Aorta (tissue), 5 donors: Measurements from ENCODE around the gene LNX1. TPM values are rescaled to one million over a fixed set of nuclear protein-coding genes. Genes with fewer than 3 reads are reported as not detected.

Experiments
- ATAC-seq: fragments of 200-7000 bp; cut with Tn5 transposase; one replicate; pipeline ENCODE4 v1.9.1; 2022; ENCODE audit warnings: moderate library complexity; ENCODE audit not compliant: low FRiP score
- DNase-seq, 2 donors: peaks; one replicate each; pipeline ENCODE4 v3.0.0-alpha.2; 2020
- H3K27ac ChIP-seq, 2 donors: one replicate each; pipeline ENCODE4 v1.5.1; 2013; ENCODE audit warnings: low read length in 2 of 2, mild to moderate bottlenecking in 2 of 2, moderate library complexity in 2 of 2, control low read depth in 1 of 2, inconsistent platforms in 1 of 2, low read depth in 1 of 2
- H3K27me3 ChIP-seq, 2 donors: one replicate each; pipeline ENCODE4 v1.6.1; 2013; ENCODE audit warnings: control low read depth in 1 of 2, low read length in 1 of 2, mild to moderate bottlenecking in 1 of 2, moderate library complexity in 1 of 2; ENCODE audit not compliant: insufficient read depth in 2 of 2, control insufficient read depth in 1 of 2
- H3K36me3 ChIP-seq, 2 donors: one replicate each; pipeline ENCODE4 v1.6.1; 2013; ENCODE audit warnings: control low read depth in 1 of 2, low read length in 1 of 2, mild to moderate bottlenecking in 1 of 2; ENCODE audit not compliant: insufficient read depth in 2 of 2, control insufficient read depth in 1 of 2
- H3K4me1 ChIP-seq, 2 donors: one replicate each; pipeline ENCODE4 v1.6.1; 2013; ENCODE audit warnings: low read length in 2 of 2, control low read depth in 1 of 2, mild to moderate bottlenecking in 1 of 2, moderate library complexity in 1 of 2; ENCODE audit not compliant: insufficient read depth in 2 of 2, control insufficient read depth in 1 of 2
- H3K4me3 ChIP-seq, 2 donors: one replicate each; pipeline ENCODE4 v1.5.1; 2013; ENCODE audit warnings: low read length in 2 of 2, control low read depth in 1 of 2, mild to moderate bottlenecking in 1 of 2
- H3K9me3 ChIP-seq: one replicate; pipeline ENCODE4 v1.6.1; 2013; ENCODE audit warnings: mild to moderate bottlenecking, low read length; ENCODE audit not compliant: control insufficient read depth
- WGBS, 2 donors: extraction: QIAGEN DNeasy Blood & Tissue Kit; methylation state at CpG; one replicate each; pipeline ENCODE4 v1.1.7; 2013; 5-methylcytosine and 5-hydroxymethylcytosine counted together
- intact Hi-C, 2 donors: fragments of 100-400 bp; cut with DNase I; formaldehyde crosslinking; loops; one replicate each; pipeline versions ENCODE4 v1.14.2 to v1.15.0; 2022
- polyA plus RNA-seq, 2 donors: library from polyadenylated mRNA; stranded (reverse); fragments of 200-250 nt; gene quantifications; one replicate each; pipeline ENCODE4 v1.2.3, GENCODE V29; 2013
- total RNA-seq, 2 donors: library from RNA; stranded (reverse); fragmentation: NEBNext Ultra II Directional; extraction: Animal tissue kit (Norgen Biotek cat#: 25700); gene quantifications; one replicate each; pipeline ENCODE4 v1.2.1, GENCODE V29; 2021
- donor health status: healthy with polysubstance abuse.
- donor health status: Bipolar disorder and iron deficiency.
- donor health status: DM: no; HTN: no; CAD: no.
- donor health status: DM: no; HTN: no; CAD: no.
- donor health status: DM: yes; HTN: yes; CAD: no.

LNX1 gene
- total and polyA plus RNA-seq, 4 donors, result 3.1 to 11.1 (median 6.1) TPM

- no peaks in the 10 kb centered on the region for H3K4me1 ChIP-seq
- H3K27me3 ChIP-seq, result no peaks in the 10 kb centered on the region
- no peak overlapping the region for H3K4me3 ChIP-seq
- DNase-seq (no peak), ATAC-seq (no peak)
- 0% methylated on average over 1 of the region's 1 CpG for WGBS, 2 donors
- H3K9me3 ChIP-seq, result no peaks in the 10 kb centered on the region
- H3K27ac ChIP-seq, result no peak overlapping the region
- no peaks in the 10 kb centered on the region for H3K36me3 ChIP-seq
- intact Hi-C loops, result no loop called here
Measured at GRCh38 chr4:53514509-53514908, 76.8 kb downstream of the LNX1 start.

- Histone ChIP-seq H3K27me3 (no peaks in the 10 kb centered on the region), H3K9me3 (no peaks in the 10 kb centered on the region), H3K4me1 (no peaks in the 10 kb centered on the region), H3K27ac (no peak overlapping the region), H3K4me3 (no peak overlapping the region), H3K36me3 (no peaks in the 10 kb centered on the region)
- ATAC-seq (no peak), DNase-seq (no peak)
- WGBS, 2 donors, result 33 to 34% methylated on average over 3 of the region's 3 CpGs
- intact Hi-C loops, result no loop called here
Measured at GRCh38 chr4:53512608-53513007, 78.7 kb downstream of the LNX1 start.

GRCh38 chr4:53511014-53511413, 80.3 kb downstream of the LNX1 start:
- ATAC-seq (no peak), DNase-seq (no peak)
- no peaks in the 10 kb centered on the region for H3K9me3 ChIP-seq
- 33 to 48% methylated on average over 3 of the region's 3 CpGs for WGBS, 2 donors
- intact Hi-C loops, result no loop called here
- H3K4me1 ChIP-seq, result no peaks in the 10 kb centered on the region
- no peaks in the 10 kb centered on the region for H3K27me3 ChIP-seq
- no peak overlapping the region for H3K4me3 ChIP-seq
- no peaks in the 10 kb centered on the region for H3K36me3 ChIP-seq
- H3K27ac ChIP-seq, result no peak overlapping the region

GRCh38 chr4:53510321-53510720, 81.0 kb downstream of the LNX1 start:
- no peaks in the 10 kb centered on the region for H3K4me1 ChIP-seq
- H3K36me3 ChIP-seq, result no peaks in the 10 kb centered on the region
- no peak overlapping the region for H3K4me3 ChIP-seq
- no peaks in the 10 kb centered on the region for H3K27me3 ChIP-seq
- WGBS, 2 donors, result 2 to 3% methylated on average over 5 of the region's 5 CpGs
- no peak for ATAC-seq
- intact Hi-C loops, result no loop called here
- DNase-seq, result no peak
- no peaks in the 10 kb centered on the region for H3K9me3 ChIP-seq
- no peak overlapping the region for H3K27ac ChIP-seq

GRCh38 chr4:53508446-53508845, 82.8 kb downstream of the LNX1 start:
- DNase-seq, result no peak
- ATAC-seq, result peak; percentile 6
- intact Hi-C loops, result loop anchor here (5.0 to 10.0 kb wide), 4 partner anchors 34 to 194 kb away; no protein-coding TSS in a partner anchor
- no peaks in the 10 kb centered on the region for H3K9me3 ChIP-seq
- no peaks in the 10 kb centered on the region for H3K36me3 ChIP-seq
- WGBS, 2 donors, result 10 to 18% methylated on average over 1 of the region's 1 CpG
- no peak overlapping the region for H3K27ac ChIP-seq
- no peaks in the 10 kb centered on the region for H3K4me1 ChIP-seq
- H3K4me3 ChIP-seq, result no peak overlapping the region
- H3K27me3 ChIP-seq, result no peaks in the 10 kb centered on the region

GRCh38 chr4:53507671-53508286, 83.5 kb downstream of the LNX1 start:
- peak overlapping the region in 1 of 2 donors; percentile 37 for H3K27ac ChIP-seq
- intact Hi-C loops, result loop anchor here (5.0 to 10.0 kb wide), 4 partner anchors 35 to 195 kb away; no protein-coding TSS in a partner anchor
- no peaks in the 10 kb centered on the region for H3K27me3 ChIP-seq
- no peaks in the 10 kb centered on the region for H3K36me3 ChIP-seq
- peak overlapping the region in 1 of 2 donors; percentile 18 for H3K4me3 ChIP-seq
- DNase-seq (peak; percentile 89 to 93), ATAC-seq (peak; percentile 93)
- 9 to 13% methylated on average over 17 of the region's 17 CpGs for WGBS, 2 donors
- no peaks in the 10 kb centered on the region for H3K9me3 ChIP-seq
- H3K4me1 ChIP-seq, result no peaks in the 10 kb centered on the region

- Histone ChIP-seq H3K27me3 (no peaks in the 10 kb centered on the region), H3K4me1 (no peaks in the 10 kb centered on the region), H3K27ac (no peak overlapping the region), H3K4me3 (peak overlapping the region in 1 of 2 donors; percentile 18), H3K9me3 (no peaks in the 10 kb centered on the region), H3K36me3 (no peaks in the 10 kb centered on the region)
- no peak for DNase-seq
- ATAC-seq, result no peak
- WGBS, 2 donors, result 71 to 77% methylated on average over 7 of the region's 7 CpGs
- intact Hi-C loops, result loop anchor here (5.0 to 10.0 kb wide), 4 partner anchors 35 to 195 kb away; no protein-coding TSS in a partner anchor
Measured at GRCh38 chr4:53507058-53507457, 84.2 kb downstream of the LNX1 start.

GRCh38 chr4:53505947-53506346, 85.3 kb downstream of the LNX1 start:
- no peak overlapping the region for H3K4me3 ChIP-seq
- H3K4me1 ChIP-seq, result no peaks in the 10 kb centered on the region
- no peak for ATAC-seq
- WGBS, 2 donors, result 98% methylated on average over 2 of the region's 2 CpGs
- no peaks in the 10 kb centered on the region for H3K27me3 ChIP-seq
- H3K36me3 ChIP-seq, result no peaks in the 10 kb centered on the region
- H3K9me3 ChIP-seq, result no peaks in the 10 kb centered on the region
- H3K27ac ChIP-seq, result no peak overlapping the region
- no peak for DNase-seq
- intact Hi-C loops, result loop anchor here (5.0 to 10.0 kb wide), 4 partner anchors 36 to 196 kb away; no protein-coding TSS in a partner anchor

- H3K36me3 ChIP-seq, result no peaks in the 10 kb centered on the region
- 77 to 86% methylated on average over 1 of the region's 1 CpG for WGBS, 2 donors
- no peak overlapping the region for H3K4me3 ChIP-seq
- DNase-seq (no peak), ATAC-seq (no peak)
- H3K4me1 ChIP-seq, result peaks cover 0 to 2% of the 10 kb centered on the region in 2 donors
- intact Hi-C loops, result loop anchor here in 1 of 2 donors (10.0 kb wide), 1 partner anchor 153 kb away; no protein-coding TSS in a partner anchor
- no peaks in the 10 kb centered on the region for H3K9me3 ChIP-seq
- no peaks in the 10 kb centered on the region for H3K27me3 ChIP-seq
- no peak overlapping the region for H3K27ac ChIP-seq
Measured at GRCh38 chr4:53502094-53502493, 89.2 kb downstream of the LNX1 start.
